SU-DHL-6 (cell line): Measurements from ENCODE around the gene IGSF3.

ENCODE experiments used
- CTCF ChIP-seq: fragments of 200-600 bp; sonication (generic); IDR thresholded peaks from one replicate; pipeline ENCODE4 v1.5.1; 2017; ENCODE audit warnings: antibody characterized with exemption, mild to moderate bottlenecking, low read length, moderate library complexity; ENCODE audit not compliant: insufficient read depth, poor library complexity, severe bottlenecking
- EZH2phosphoT487 ChIP-seq: fragments of 200-600 bp; sonication (generic), shearing (Covaris generic); conservative IDR thresholded peaks from 2 replicates; pipeline ENCODE4 v1.6.1; 2018; ENCODE audit warnings: mild to moderate bottlenecking, antibody characterized with exemption, low read length, moderate library complexity, mixed read lengths

- TF ChIP-seq CTCF = no peak
- TF ChIP-seq EZH2phosphoT487 = no peak
Measured at GRCh38 chr1:116528329-116529083, 139.0 kb downstream of the IGSF3 start.
